Measurements from ENCODE around the gene AP1M1.

Gene AP1M1

DNA sequence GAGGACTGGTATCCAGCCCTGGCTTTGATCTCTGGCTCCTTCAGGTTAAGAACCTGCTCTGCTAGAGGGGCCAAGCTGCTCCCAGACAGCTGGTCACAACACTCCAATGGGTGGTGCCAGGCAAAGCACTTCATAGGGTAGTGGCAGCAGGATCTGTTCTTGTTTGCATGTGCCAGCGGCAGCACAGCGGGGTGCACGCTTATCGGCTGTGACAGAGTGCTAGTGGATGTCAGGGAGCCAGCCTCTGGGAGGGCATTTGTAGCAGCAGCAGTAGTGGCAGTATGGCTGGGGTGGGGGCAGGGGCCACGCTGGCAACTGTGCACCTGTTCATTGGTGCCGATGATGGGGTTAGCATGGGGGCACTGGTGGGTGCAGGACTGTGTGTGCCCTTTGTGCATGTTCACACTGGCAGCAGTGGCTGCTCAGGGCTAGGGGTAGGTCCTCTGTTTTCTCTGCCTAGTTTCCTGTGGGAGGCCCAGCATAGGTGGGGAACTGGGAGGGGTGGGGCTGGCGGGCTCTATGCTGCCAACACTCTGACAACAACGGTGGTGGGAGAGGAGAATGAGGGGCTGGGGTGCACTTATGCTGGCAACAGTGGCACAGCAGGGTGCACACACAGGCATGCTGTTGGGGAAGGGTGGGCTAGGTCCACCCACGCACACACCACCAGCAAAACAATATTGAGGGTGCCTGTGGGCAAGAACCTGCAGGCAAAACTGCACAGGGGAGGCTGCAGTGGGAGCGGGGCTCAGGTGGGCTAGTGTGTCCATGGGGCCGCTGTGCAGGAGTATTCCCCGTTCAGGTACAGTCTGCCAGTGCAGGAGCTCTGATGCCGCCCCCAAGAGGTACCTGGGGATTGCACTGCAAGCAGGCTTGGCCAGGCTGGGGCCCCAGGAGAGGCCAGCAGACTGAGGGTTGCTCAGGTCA is 19.3 kb downstream of the AP1M1 start:
- no peak for ATAC-seq
- TF ChIP-seq ZFP3 (CRISPR knock-in tag; IDR thresholded peaks at IDR 0.05) (no peak), TCF4 (CRISPR knock-in tag; IDR thresholded peaks at IDR 0.05; ENCODE audit: borderline replicate concordance) (no peak), CSDC2 (CRISPR knock-in tag; IDR thresholded peaks at IDR 0.05) (no peak), ESRRG (CRISPR knock-in tag; IDR thresholded peaks at IDR 0.05) (no peak), ZFP30 (CRISPR knock-in tag; IDR thresholded peaks at IDR 0.05) (no peak), OSR1 (CRISPR knock-in tag; IDR thresholded peaks at IDR 0.05) (no peak), ISL1 (CRISPR knock-in tag; IDR thresholded peaks at IDR 0.05) (no peak), ZNF8 (CRISPR knock-in tag; IDR thresholded peaks at IDR 0.05) (no peak), TOX (CRISPR knock-in tag; IDR thresholded peaks at IDR 0.05; ENCODE audit: borderline replicate concordance) (no peak), RARB (CRISPR knock-in tag; IDR thresholded peaks at IDR 0.05) (no peak), ZNF70 (CRISPR knock-in tag; IDR thresholded peaks at IDR 0.05) (no peak), ZNF565 (CRISPR knock-in tag; conservative IDR thresholded peaks at IDR 0.05; ENCODE audit: low read depth) (no peak)
- TF ChIP-seq, protein P1, sequence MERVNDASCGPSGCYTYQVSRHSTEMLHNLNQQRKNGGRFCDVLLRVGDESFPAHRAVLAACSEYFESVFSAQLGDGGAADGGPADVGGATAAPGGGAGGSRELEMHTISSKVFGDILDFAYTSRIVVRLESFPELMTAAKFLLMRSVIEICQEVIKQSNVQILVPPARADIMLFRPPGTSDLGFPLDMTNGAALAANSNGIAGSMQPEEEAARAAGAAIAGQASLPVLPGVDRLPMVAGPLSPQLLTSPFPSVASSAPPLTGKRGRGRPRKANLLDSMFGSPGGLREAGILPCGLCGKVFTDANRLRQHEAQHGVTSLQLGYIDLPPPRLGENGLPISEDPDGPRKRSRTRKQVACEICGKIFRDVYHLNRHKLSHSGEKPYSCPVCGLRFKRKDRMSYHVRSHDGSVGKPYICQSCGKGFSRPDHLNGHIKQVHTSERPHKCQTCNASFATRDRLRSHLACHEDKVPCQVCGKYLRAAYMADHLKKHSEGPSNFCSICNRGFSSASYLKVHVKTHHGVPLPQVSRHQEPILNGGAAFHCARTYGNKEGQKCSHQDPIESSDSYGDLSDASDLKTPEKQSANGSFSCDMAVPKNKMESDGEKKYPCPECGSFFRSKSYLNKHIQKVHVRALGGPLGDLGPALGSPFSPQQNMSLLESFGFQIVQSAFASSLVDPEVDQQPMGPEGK (CRISPR knock-in tag; IDR thresholded peaks at IDR 0.05; ENCODE audit: borderline replicate concordance) = no peak

DNA sequence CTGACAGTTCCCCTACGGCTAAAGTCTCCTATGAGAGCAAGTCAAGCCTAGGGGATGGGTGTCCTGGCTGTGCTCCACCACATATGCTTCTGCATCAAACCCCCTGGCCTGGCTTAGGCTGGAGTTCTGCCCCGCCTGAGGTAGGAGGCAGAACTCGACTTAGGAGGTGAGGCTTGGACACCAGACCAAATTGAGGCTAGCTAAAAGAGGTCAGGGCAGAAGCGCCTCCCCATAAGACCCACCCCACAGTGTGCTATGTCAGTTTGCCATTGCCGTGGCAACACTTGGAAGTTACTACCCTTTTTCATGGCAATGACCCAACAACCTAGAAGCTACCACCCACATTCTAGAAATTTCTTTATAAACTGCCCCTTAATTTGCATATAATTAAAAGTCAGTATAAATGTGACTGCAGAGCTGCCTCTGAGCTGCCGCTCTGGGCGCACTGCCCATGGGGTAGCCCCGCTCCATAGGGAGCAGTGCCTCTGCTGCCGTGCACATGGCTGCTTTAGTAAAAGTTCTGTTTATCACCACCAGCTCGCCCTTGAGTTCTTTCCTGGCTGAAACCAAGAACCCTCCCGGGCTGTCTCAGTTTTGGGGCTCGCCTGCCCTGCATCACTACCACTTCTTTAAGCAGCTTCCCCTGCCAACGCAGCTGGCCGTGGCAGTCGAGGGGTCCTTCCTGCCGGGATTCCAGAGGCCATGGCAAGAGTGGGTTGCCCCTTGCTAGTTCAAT is 20.2 kb downstream of the AP1M1 start:
- TF ChIP-seq RARB (CRISPR knock-in tag; IDR thresholded peaks at IDR 0.05) = no peak
- TF ChIP-seq, protein P2, sequence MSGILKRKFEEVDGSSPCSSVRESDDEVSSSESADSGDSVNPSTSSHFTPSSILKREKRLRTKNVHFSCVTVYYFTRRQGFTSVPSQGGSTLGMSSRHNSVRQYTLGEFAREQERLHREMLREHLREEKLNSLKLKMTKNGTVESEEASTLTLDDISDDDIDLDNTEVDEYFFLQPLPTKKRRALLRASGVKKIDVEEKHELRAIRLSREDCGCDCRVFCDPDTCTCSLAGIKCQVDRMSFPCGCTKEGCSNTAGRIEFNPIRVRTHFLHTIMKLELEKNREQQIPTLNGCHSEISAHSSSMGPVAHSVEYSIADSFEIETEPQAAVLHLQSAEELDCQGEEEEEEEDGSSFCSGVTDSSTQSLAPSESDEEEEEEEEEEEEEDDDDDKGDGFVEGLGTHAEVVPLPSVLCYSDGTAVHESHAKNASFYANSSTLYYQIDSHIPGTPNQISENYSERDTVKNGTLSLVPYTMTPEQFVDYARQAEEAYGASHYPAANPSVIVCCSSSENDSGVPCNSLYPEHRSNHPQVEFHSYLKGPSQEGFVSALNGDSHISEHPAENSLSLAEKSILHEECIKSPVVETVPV (CRISPR knock-in tag; IDR thresholded peaks at IDR 0.05) = no peak
- no peak for TF ChIP-seq ZC3H10 (CRISPR knock-in tag; IDR thresholded peaks at IDR 0.05)
- TF ChIP-seq ZNF8 (CRISPR knock-in tag; IDR thresholded peaks at IDR 0.05) = no peak
- no peak for TF ChIP-seq ARNTL (CRISPR knock-in tag; IDR thresholded peaks at IDR 0.05; ENCODE audit: borderline replicate concordance, low read depth)
- TF ChIP-seq PPARA (CRISPR knock-in tag; IDR thresholded peaks at IDR 0.05; ENCODE audit: borderline replicate concordance) = no peak
- TF ChIP-seq TOX (CRISPR knock-in tag; IDR thresholded peaks at IDR 0.05; ENCODE audit: borderline replicate concordance) = no peak
- TF ChIP-seq ZFP3 (CRISPR knock-in tag; IDR thresholded peaks at IDR 0.05) = no peak
- TF ChIP-seq, protein P1 (CRISPR knock-in tag; IDR thresholded peaks at IDR 0.05; ENCODE audit: borderline replicate concordance) = no peak
- no peak for TF ChIP-seq BACH2 (CRISPR knock-in tag; IDR thresholded peaks at IDR 0.05; ENCODE audit: borderline replicate concordance)
- no peak for TF ChIP-seq ZFP30 (CRISPR knock-in tag; IDR thresholded peaks at IDR 0.05)
- TF ChIP-seq GLIS3 (CRISPR knock-in tag; IDR thresholded peaks at IDR 0.05) = no peak
- TF ChIP-seq TCF4 (CRISPR knock-in tag; IDR thresholded peaks at IDR 0.05; ENCODE audit: borderline replicate concordance) = no peak
- TF ChIP-seq, protein P3, sequence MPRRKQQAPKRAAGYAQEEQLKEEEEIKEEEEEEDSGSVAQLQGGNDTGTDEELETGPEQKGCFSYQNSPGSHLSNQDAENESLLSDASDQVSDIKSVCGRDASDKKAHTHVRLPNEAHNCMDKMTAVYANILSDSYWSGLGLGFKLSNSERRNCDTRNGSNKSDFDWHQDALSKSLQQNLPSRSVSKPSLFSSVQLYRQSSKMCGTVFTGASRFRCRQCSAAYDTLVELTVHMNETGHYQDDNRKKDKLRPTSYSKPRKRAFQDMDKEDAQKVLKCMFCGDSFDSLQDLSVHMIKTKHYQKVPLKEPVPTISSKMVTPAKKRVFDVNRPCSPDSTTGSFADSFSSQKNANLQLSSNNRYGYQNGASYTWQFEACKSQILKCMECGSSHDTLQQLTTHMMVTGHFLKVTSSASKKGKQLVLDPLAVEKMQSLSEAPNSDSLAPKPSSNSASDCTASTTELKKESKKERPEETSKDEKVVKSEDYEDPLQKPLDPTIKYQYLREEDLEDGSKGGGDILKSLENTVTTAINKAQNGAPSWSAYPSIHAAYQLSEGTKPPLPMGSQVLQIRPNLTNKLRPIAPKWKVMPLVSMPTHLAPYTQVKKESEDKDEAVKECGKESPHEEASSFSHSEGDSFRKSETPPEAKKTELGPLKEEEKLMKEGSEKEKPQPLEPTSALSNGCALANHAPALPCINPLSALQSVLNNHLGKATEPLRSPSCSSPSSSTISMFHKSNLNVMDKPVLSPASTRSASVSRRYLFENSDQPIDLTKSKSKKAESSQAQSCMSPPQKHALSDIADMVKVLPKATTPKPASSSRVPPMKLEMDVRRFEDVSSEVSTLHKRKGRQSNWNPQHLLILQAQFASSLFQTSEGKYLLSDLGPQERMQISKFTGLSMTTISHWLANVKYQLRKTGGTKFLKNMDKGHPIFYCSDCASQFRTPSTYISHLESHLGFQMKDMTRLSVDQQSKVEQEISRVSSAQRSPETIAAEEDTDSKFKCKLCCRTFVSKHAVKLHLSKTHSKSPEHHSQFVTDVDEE (CRISPR knock-in tag; IDR thresholded peaks at IDR 0.05) = no peak
- ATAC-seq = no peak

DNA sequence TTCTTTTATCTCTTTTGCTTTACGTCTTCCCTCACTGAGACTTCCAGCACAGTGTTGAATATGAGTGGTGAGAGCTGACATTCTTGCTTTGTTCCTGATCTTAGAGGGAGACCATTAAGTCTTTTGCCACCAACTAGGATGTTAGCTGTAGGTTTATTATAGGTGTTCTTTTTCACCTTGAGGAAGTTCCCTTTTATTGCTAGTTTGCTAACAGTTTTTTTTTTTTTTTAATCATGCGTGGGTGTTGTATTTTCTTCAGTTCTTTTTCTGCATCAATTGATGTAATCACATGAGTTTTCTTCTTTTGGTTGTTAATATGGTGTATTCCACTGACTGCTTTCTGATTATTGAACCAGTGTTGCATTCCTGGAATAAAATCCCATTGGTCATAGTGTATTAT is 21.1 kb downstream of the AP1M1 start:
- ATAC-seq = no peak
- TF ChIP-seq, protein P4, sequence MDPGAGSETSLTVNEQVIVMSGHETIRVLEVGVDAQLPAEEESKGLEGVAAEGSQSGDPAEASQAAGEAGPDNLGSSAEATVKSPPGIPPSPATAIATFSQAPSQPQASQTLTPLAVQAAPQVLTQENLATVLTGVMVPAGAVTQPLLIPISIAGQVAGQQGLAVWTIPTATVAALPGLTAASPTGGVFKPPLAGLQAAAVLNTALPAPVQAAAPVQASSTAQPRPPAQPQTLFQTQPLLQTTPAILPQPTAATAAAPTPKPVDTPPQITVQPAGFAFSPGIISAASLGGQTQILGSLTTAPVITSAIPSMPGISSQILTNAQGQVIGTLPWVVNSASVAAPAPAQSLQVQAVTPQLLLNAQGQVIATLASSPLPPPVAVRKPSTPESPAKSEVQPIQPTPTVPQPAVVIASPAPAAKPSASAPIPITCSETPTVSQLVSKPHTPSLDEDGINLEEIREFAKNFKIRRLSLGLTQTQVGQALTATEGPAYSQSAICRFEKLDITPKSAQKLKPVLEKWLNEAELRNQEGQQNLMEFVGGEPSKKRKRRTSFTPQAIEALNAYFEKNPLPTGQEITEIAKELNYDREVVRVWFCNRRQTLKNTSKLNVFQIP (CRISPR knock-in tag; IDR thresholded peaks at IDR 0.05; ENCODE audit: borderline replicate concordance, low read depth) = no peak
- TF ChIP-seq OSR1 (CRISPR knock-in tag; IDR thresholded peaks at IDR 0.05) (no peak), TCF4 (CRISPR knock-in tag; IDR thresholded peaks at IDR 0.05; ENCODE audit: borderline replicate concordance) (no peak), ARNTL (CRISPR knock-in tag; IDR thresholded peaks at IDR 0.05; ENCODE audit: borderline replicate concordance, low read depth) (no peak), RARB (CRISPR knock-in tag; IDR thresholded peaks at IDR 0.05) (no peak), ZNF565 (CRISPR knock-in tag; conservative IDR thresholded peaks at IDR 0.05; ENCODE audit: low read depth) (no peak)
- TF ChIP-seq, protein P5, sequence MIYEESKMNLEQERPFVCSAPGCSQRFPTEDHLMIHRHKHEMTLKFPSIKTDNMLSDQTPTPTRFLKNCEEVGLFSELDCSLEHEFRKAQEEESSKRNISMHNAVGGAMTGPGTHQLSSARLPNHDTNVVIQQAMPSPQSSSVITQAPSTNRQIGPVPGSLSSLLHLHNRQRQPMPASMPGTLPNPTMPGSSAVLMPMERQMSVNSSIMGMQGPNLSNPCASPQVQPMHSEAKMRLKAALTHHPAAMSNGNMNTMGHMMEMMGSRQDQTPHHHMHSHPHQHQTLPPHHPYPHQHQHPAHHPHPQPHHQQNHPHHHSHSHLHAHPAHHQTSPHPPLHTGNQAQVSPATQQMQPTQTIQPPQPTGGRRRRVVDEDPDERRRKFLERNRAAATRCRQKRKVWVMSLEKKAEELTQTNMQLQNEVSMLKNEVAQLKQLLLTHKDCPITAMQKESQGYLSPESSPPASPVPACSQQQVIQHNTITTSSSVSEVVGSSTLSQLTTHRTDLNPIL (CRISPR knock-in tag; IDR thresholded peaks at IDR 0.05; ENCODE audit: low read depth) = no peak
- TF ChIP-seq, protein P2 (CRISPR knock-in tag; IDR thresholded peaks at IDR 0.05) = no peak
